Keratinocyte (primary cell): ENCODE measurements around the gene TTC39B. TPM values are rescaled to one million over a fixed set of nuclear protein-coding genes. Genes with fewer than 3 reads are reported as not detected.

ENCODE experiments used
- DNase-seq: peaks from one replicate; pipeline ENCODE4 v3.0.0-alpha.2; 2011; ENCODE audit warnings: low read depth, missing footprints, low spot score
- FAIRE-seq: peaks from 2 replicates; lab custom pipeline; 2011; peaks lifted over from hg19 to GRCh38; lab: Jason Lieb, UNC
- H2AFZ ChIP-seq: 2 replicates; pipeline ENCODE4 v1.6.0; 2012; ENCODE audit warnings: low read length, control low read depth, inconsistent platforms; ENCODE audit not compliant: control insufficient read depth
- H3K27ac ChIP-seq: 2 replicates; pipeline ENCODE4 v1.5.1; 2011; ENCODE audit warnings: low read length; ENCODE audit not compliant: control insufficient read depth, insufficient read depth
- H3K27me3 ChIP-seq: 3 replicates; pipeline ENCODE4 v1.6.0; 2011; ENCODE audit warnings: low read length; ENCODE audit not compliant: control insufficient read depth, insufficient read depth; ENCODE audit errors: extremely low read depth
- H3K36me3 ChIP-seq, 2 experiments: 2 replicates in 1 of 2; 3 replicates in 1 of 2; pipeline ENCODE4 v1.5.1; 2011; ENCODE audit warnings: low read length in 2 of 2, mild to moderate bottlenecking in 1 of 2; ENCODE audit not compliant: control insufficient read depth in 2 of 2, insufficient read depth in 2 of 2; ENCODE audit errors: extremely low read depth in 1 of 2
- H3K4me1 ChIP-seq: 3 replicates; pipeline ENCODE4 v1.5.1; 2011; ENCODE audit warnings: low read length; ENCODE audit not compliant: control insufficient read depth, insufficient read depth; ENCODE audit errors: extremely low read depth
- H3K4me2 ChIP-seq: 3 replicates; pipeline ENCODE4 v1.6.0; 2011; ENCODE audit warnings: low read depth, low read length; ENCODE audit not compliant: control insufficient read depth, insufficient read depth; ENCODE audit errors: extremely low read depth
- H3K4me3 ChIP-seq, 3 experiments: fragments of 200-600 bp in 1 of 3; sonication (generic) in 1 of 3; 2 replicates in 2 of 3; 3 replicates in 1 of 3; pipeline ENCODE4 v1.5.1; 2011 to 2016; ENCODE audit warnings: low read length in 3 of 3, mild to moderate bottlenecking in 3 of 3, control low read depth in 2 of 3, inconsistent platforms in 1 of 3, low read depth in 1 of 3, mixed read lengths in 1 of 3, mixed run types in 1 of 3, moderate library complexity in 1 of 3; ENCODE audit not compliant: control insufficient read depth in 2 of 3, insufficient read depth in 2 of 3; ENCODE audit errors: extremely low read depth in 1 of 3
- H3K79me2 ChIP-seq: 2 replicates; pipeline ENCODE4 v1.6.0; 2012; ENCODE audit warnings: low read length; ENCODE audit not compliant: control insufficient read depth, insufficient read depth
- H3K9ac ChIP-seq: 3 replicates; pipeline ENCODE4 v1.6.0; 2011; ENCODE audit warnings: low read length; ENCODE audit not compliant: control insufficient read depth, insufficient read depth; ENCODE audit errors: extremely low read depth
- H3K9me1 ChIP-seq: 3 replicates; pipeline ENCODE4 v1.6.0; 2011; ENCODE audit warnings: low read length; ENCODE audit not compliant: control insufficient read depth, insufficient read depth; ENCODE audit errors: extremely low read depth
- H3K9me3 ChIP-seq: 2 replicates; pipeline ENCODE4 v1.5.1; 2012; ENCODE audit warnings: low read depth, low read length; ENCODE audit not compliant: control insufficient read depth
- H4K20me1 ChIP-seq: 3 replicates; pipeline ENCODE4 v1.6.0; 2011; ENCODE audit warnings: low read length; ENCODE audit not compliant: control insufficient read depth, insufficient read depth; ENCODE audit errors: extremely low read depth
- CTCF ChIP-seq, 3 experiments: IDR thresholded peaks in 1 of 3; conservative IDR thresholded peaks in 1 of 3; optimal IDR thresholded peaks in 1 of 3; 2 replicates in 2 of 3; 3 replicates in 1 of 3; pipeline versions ENCODE3 to v1.5.1; 2011; ENCODE audit warnings: low read length in 3 of 3, mild to moderate bottlenecking in 3 of 3, moderate library complexity in 2 of 3, control low read depth in 1 of 3, inconsistent platforms in 1 of 3; ENCODE audit not compliant: insufficient read depth in 2 of 3; ENCODE audit errors: extremely low read depth in 1 of 3
- EZH2 ChIP-seq: IDR thresholded peaks from one replicate; pipeline ENCODE4 v1.6.1; 2012; ENCODE audit warnings: inconsistent platforms, mild to moderate bottlenecking, low read length, moderate library complexity
- dilution Hi-C: fragments of 300-500 bp; cut with MboI; formaldehyde crosslinking; loops from one replicate; pipeline ENCODE4 v1.7.0; 2020; ENCODE audit warnings: low sequenced_read_pairs; ENCODE audit not compliant: extremely low pct_ligation_motif_present
- polyA plus RNA-seq, 5 experiments: library from polyadenylated mRNA; depleted of rRNA in 3 of 5; stranded (reverse) in 3 of 5; stranded (forward) in 1 of 5; unstranded in 1 of 5; fragments of >200 nt; gene quantifications; 1 replicate in 1 of 5; 2 replicates in 3 of 5; 3 replicates in 1 of 5; pipeline versions ENCODE4 v1.2.1 to v1.2.3, GENCODE V29; 2011 to 2012; ENCODE audit warnings: missing spikeins in 2 of 5, low read depth in 1 of 5, low replicate concordance in 1 of 5

Gene TTC39B
- polyA plus RNA-seq, 1 donor (not counting 4 experiments of a cell fraction or from before 2014, with no cell fraction given): 9.7 TPM

- Histone ChIP-seq H3K9ac (no peak overlapping the region), H3K27ac (no peak overlapping the region), H3K4me1 (no peaks in the 10 kb centered on the region), H3K36me3 (no peaks in the 10 kb centered on the region), H3K4me2 (no peak overlapping the region), H3K79me2 (no peaks in the 10 kb centered on the region), H3K4me3 (no peak overlapping the region), H3K9me3 (no peaks in the 10 kb centered on the region), H2AFZ (no peak overlapping the region), H4K20me1 (no peaks in the 10 kb centered on the region), H3K27me3 (no peaks in the 10 kb centered on the region), H3K9me1 (no peaks in the 10 kb centered on the region)
- DNase-seq: no peak
- FAIRE-seq: no peak
- TF ChIP-seq CTCF (optimal IDR thresholded peaks at IDR 0.05 in 1 of 3, IDR thresholded peaks at IDR 0.05 in 1 of 3, conservative IDR thresholded peaks at IDR 0.05 in 1 of 3; ENCODE audit: extremely low read depth in 1 of 3, insufficient read depth in 2 of 3, low read length in 3 of 3): no peak
- no peak for TF ChIP-seq EZH2
- dilution Hi-C loops: no loop called here
Observed at GRCh38 chr9:15160673-15161072, 146.3 kb downstream of the TTC39B start.

- no peaks in the 10 kb centered on the region for H3K27me3 ChIP-seq
- no peak overlapping the region for H3K9ac ChIP-seq
- no peaks in the 10 kb centered on the region for H3K9me1 ChIP-seq
- no peak for DNase-seq
- H3K27ac ChIP-seq: no peak overlapping the region
- no peaks in the 10 kb centered on the region for H3K4me1 ChIP-seq
- no peaks in the 10 kb centered on the region for H3K79me2 ChIP-seq
- H2AFZ ChIP-seq: no peak overlapping the region
- TF ChIP-seq EZH2 (no peak), CTCF (optimal IDR thresholded peaks at IDR 0.05 in 1 of 3, IDR thresholded peaks at IDR 0.05 in 1 of 3, conservative IDR thresholded peaks at IDR 0.05 in 1 of 3; ENCODE audit: extremely low read depth in 1 of 3, insufficient read depth in 2 of 3, low read length in 3 of 3) (no peak)
- no peak overlapping the region for H3K4me3 ChIP-seq
- H3K9me3 ChIP-seq: no peaks in the 10 kb centered on the region
- H3K36me3 ChIP-seq: no peaks in the 10 kb centered on the region
- H4K20me1 ChIP-seq: no peaks in the 10 kb centered on the region
- no peak for FAIRE-seq
- H3K4me2 ChIP-seq: no peak overlapping the region
- dilution Hi-C loops: no loop called here
Observed at GRCh38 chr9:15158064-15158463, 149.0 kb downstream of the TTC39B start.
